ENCODE results near the gene CRYL1. TPM values are rescaled to one million over a fixed set of nuclear protein-coding genes. Genes with fewer than 3 reads are reported as not detected.
"Not testable (repeated sequence)": the region's sequence is repeated elsewhere in the genome, so short reads cannot be mapped to it uniquely, and the experiment has no call there.

CRYL1 gene
- total RNA-seq, 1 donor from 2014 or later = 68.8 TPM

DNA sequence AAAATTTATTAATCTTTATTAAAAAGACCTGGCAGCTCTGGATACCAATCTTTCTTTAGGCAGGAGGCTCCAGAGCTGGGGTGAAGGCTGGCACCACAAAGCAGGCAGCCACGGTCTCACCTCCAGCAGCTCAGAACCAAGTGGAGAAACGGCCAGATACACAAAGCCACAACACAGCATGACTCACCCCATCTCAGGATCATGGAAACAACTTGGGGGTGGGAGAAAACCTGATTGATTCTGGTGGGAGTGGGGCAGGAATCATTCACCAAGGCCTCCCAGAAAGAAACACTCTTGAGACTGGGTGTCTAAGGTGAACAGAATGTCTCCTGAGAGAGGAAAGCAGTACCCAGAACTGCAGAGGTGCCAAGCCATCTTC is 64.2 kb downstream of the CRYL1 start:
- DNase-seq (ENCODE audit: extremely low read depth, low read depth, low spot score) = no peak

DNA sequence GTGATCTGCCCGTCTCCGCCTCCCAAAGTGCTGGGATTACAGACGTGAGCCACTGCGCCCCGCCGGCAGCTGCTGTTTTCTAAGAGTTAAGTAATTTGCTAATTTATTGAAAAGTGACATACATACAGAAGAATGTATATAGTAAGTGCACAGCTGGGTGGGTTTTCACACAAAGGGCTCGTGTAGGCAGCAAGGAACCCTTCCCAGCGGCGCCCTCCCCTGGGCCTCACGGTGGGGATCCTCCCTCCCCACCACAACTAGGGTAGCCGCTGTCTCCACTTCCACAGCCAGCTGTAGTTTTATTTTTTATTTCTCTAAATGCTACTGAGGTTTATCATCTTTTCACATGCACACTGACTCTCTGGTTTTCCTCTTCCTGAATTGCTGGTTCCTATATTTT is 64.9 kb downstream of the CRYL1 start:
- no peak for DNase-seq (ENCODE audit: extremely low read depth, low read depth, low spot score)

DNA sequence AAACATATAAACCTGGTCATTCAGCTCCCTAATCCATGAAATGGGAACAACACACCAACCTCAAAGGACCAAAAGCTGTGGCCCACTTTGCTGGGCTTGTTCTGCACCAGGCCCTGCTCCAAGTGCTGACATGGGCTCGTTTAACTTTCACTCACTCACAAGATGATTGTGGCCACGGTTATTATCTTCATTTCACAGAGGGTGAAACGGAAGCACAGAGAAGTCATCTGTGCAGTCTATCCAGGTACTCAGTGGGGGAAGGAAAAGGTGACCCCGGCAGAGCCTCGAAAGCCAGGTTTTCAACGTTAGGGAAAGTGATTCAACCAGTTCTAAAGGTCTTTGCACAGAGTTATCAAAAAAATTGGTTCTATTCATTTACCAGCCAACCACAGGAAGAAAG is 68.0 kb downstream of the CRYL1 start:
- DNase-seq (ENCODE audit: extremely low read depth, low read depth, low spot score) = no peak

DNA sequence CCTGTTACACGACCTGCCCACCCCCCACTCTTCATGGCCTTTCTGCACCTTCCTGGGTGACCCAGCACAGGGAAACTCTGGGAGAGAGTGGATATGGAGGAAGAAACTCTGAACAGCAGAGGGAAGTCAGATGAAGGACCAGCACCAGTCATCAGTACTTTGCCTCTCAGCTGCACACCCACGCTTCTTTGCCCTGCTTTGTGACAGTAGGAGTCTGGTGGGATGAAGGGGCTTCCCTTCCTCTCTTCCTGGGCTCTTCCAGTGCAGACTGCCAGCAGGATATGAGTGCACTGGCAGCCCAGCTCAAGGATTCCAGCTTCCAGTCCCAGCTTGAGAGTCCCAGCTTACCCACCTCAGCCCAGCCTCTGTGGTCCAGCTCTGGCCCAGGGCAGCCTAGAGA is 68.9 kb downstream of the CRYL1 start:
- no peak for DNase-seq (ENCODE audit: extremely low read depth, low read depth, low spot score)

DNA sequence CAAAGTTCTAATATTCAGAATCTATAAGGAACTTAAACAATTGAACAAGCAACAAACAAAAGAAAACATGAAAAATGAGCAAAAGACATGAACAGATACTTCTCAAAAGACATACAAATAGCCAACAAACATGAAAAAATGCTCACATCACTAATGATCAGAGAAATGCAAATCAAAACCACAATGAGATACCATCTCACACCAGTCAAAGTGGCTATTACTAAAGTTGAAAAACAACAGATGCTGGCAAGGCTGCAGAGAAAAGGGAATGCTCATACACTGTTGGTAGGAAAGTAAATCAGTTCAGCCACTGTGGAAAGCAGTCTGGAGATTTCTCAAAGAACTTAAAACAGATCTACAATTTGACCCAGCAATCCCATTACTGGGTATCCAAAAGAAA is 74.3 kb downstream of the CRYL1 start:
- DNase-seq (ENCODE audit: extremely low read depth, low read depth, low spot score) = no peak

DNA sequence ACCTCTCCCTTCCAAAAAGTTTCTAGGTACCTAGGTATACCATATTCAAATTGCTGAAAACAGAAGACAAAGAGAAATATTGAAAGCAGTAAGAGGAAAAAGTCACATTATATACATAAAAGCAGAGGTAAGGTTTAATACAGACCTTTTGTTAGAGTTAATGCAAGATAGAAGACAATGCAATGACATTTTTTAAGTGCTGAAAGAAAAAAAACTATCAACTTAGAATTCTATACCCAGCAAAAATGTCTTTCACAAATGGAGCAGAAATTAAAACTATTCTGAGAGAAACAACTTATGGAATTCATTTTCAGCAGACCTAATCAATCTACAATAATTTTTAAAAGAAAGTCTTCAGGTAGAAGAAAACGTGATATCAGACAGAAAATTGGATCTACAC is 77.2 kb downstream of the CRYL1 start:
- DNase-seq (ENCODE audit: extremely low read depth, low read depth, low spot score) = no peak

DNA sequence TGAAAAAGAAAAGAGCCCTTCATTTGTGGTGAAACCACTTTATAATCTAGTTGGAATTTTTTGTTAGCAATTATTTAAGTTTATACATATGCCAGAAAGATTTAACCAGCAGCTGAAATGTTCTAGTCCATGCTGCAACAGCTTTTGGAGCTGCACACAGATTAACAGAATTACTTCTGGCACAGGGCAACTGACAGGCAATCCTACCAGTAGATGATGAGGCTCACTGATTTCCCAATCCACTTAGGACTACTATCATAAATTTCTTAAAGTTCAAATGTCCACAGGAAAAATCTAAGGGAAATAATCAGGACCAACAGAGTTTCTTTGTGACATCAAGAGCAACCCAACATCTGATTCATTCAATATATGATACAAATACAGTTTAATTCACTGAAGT is 78.8 kb downstream of the CRYL1 start:
- no peak for DNase-seq (ENCODE audit: extremely low read depth, low read depth, low spot score)

DNA sequence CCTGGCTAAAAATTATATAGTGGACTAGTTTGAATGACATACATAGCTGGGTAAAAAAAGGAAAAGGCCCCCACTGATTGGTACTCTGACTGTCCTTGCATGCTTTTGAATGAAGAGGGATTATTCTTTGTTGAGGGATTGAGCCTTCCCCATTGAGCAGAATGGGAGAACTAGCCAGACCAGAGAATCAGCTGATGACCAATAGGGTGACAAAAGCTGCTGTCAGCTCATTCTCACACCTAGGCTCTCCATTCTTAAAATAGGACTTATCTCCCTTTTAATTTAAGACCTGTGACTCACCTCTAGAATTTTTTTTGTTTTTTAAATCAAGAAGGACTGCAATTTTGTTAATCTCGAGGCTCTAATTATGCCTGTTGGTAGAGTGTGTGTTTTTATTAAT is 79.3 kb downstream of the CRYL1 start:
- no peak for DNase-seq (ENCODE audit: extremely low read depth, low read depth, low spot score)

DNA sequence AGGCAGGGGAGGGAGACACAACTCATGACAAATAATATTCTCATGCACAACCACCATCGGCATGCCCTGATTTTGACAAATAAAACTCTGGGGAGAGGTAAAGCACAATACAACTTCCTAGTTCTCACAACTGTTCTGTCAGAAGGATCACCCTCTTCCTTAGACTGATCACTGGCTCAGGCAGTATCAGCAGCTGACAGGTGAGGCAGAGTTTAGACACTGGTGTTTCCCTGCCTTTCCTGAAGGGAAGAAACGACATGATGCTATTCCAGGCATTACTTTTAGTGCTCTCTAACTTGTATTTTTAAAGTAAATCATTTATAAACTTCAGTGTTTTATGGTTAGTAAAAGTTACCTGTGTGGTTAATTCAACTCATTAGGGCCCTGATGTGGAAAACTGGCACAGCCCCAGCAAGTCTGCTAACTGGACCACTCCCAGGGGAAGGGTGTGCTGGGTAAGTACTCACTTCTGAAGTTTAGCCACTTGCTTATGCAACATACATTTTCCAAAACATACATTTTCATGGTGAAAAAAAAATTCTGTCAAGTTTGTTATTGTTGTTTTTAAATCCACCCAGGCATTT is 82.8 kb downstream of the CRYL1 start:
- no peak for DNase-seq (ENCODE audit: extremely low read depth, low read depth, low spot score)

DNA sequence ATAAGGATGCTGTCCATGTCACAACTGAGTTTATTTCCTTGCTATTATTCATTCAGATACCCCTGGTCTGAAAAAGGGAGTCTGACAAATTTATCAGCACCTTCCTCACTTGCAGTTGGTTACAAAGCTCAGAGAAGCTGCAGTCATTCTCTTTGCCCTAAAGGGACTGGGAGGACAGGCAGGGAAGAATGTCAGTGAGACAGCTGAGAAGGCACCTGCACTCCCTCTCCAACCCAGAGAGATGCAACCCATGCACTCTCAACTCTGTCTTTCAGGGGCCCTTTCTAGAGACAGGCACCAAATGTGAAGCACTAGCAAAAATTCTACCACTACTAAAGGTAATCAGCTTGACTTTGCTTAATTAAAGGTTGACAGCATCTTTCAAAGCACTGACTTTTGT is 83.3 kb downstream of the CRYL1 start:
- DNase-seq (ENCODE audit: extremely low read depth, low read depth, low spot score) = no peak

DNA sequence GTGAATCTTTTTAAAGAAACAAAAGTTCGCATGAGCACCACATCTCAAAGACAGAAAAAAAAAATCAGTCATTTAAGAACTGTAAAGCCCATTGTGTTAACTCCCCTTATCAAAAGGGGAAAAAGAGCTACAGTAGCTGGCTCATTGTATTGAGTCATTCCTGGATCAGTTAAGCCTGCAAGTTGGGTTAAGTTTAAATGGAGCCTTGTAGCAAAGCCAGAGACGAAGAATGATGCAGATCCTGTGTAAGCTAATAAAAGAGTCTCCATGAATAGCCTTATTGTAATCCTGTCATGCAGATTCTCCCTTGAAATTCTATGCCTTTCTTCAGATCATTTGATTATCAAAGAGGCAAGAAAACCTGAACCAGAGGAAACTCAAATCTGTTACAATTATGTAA is 83.8 kb downstream of the CRYL1 start:
- no peak for DNase-seq (ENCODE audit: extremely low read depth, low read depth, low spot score)

DNA sequence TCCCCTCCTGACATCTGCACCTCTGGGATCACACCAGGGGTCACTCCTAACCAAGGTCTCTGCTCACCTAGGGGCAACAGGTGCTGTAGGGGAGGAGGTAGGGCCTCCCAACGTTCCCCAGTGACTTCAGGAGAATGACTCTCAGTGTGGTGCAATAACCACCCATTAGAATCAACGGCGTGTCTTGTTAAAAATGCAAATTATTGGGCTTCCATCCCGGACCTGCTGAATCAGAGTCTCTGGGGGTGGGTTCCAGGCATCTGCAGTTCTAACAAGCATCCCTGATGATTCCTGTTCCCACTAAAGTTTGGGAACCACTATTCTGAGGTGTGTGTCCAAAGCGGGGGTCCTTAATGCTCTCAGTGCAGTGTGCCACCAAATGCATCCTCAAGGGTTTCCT is 84.6 kb downstream of the CRYL1 start:
- no peak for DNase-seq (ENCODE audit: extremely low read depth, low read depth, low spot score)

DNA sequence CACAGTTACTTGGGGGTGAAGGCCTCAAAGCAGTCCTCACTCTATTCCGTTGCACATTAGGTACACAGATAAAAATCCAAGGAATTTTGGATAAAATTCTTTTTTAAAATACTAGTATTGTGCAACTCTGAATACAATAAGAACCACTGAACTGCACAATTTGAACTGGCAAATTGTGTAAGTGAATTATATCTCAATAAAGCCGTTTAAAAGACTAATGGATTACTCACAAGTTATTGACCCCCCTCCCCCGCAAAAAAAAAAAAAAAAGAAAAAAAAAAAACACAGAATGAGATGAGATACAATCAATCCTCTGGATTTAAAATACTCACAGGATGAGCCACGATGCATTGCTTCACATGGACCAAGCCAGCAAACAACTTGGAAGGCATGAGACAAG is 86.4 kb downstream of the CRYL1 start:
- DNase-seq (ENCODE audit: extremely low read depth, low read depth, low spot score) = no peak

DNA sequence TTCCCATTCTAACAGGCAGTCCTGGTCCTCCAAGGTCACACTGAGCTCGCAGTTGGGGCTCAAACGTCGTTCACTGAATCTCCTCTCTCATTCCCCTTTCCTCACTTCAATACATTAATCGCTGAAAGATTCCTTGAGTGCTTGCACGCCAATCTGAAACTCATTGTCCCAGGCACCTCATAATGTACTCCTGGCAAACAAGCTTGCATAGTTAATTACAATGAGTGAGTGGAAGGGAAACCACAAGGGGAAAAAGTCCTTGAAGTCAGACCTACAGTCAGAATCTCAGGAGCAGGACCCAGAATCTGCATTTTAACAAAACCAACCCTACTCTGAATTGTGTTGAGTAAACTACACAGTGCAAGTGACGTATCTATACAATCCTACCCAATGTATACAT is 86.9 kb downstream of the CRYL1 start:
- no peak for DNase-seq (ENCODE audit: extremely low read depth, low read depth, low spot score)

DNA sequence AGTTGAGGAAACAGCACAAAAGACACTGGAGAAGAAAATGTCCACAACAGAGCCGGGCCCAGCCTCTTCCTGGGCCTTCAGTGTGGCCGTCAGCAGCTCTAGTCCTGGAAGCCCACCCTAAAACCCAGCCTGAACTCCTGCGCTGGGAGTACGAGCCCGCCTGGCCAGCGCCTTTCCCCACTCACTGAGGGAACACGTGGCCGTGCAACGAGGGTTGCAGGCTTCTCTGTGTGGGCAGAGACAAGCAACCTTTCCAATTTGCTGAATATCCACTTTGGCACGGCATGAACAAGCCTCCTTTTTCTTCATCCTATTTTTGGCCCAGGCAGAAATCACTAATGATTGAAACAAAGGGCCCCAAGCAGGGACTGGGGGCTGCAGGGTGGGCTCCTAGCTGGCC is 89.2 kb downstream of the CRYL1 start:
- DNase-seq (ENCODE audit: extremely low read depth, low read depth, low spot score) = no peak

DNA sequence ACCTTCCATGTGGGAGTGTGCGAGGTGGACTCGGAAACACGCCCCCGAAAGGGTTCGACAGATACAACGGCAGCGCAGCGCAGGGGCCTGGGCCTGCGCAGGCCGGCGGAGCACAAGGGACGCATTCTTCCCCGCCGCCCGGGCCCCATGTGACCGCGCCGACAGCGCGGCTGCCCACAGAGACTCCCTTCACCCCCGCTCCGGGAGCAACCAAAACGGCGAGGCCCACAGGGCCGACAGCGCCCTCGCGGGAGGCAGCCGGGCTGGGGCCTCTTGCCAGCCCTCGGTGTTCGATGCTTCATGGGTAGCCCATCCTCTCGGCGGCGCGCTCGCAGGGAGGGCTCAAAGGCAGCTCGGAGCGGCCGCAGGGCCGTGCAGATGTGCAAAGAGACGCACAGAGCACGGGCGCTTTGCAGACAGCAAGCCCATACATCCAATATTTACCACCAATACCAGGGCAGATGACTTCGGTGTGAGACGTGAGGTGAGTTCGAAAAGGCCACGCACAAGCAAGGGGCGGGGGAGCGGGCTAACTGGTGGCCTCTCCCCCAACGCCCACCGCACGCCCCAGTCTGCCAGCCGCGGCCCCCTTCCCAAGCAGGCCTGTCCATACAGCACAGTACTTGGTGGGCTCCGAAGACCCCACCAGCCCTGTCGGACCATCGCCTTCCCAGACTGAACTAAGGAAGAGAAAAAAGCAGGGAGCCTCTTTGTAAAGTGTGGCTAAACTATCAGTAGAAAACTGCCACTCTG is 89.9 kb downstream of the CRYL1 start:
- no peak for DNase-seq (ENCODE audit: extremely low read depth, low read depth, low spot score)

DNA sequence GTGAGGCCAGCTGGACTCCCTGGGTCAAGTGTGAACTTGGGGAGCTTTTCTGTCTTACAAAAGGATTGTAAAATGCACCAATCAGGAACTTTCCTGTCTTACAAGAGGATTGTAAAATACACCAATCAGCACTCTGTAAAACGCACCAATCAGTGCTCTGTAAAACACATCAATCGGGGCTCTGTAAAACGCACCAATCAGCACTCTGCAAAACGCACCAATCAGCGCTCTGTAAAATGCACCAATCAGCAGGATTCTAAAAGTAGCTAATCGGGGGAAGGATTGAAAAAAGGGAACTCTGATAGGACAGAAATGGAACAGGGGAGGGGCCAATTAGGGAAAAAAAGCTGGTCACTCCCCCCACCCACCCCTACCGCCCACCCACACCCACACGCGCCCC is 91.4 kb downstream of the CRYL1 start:
- DNase-seq (ENCODE audit: extremely low read depth, low read depth, low spot score) = not testable (repeated sequence)

DNA sequence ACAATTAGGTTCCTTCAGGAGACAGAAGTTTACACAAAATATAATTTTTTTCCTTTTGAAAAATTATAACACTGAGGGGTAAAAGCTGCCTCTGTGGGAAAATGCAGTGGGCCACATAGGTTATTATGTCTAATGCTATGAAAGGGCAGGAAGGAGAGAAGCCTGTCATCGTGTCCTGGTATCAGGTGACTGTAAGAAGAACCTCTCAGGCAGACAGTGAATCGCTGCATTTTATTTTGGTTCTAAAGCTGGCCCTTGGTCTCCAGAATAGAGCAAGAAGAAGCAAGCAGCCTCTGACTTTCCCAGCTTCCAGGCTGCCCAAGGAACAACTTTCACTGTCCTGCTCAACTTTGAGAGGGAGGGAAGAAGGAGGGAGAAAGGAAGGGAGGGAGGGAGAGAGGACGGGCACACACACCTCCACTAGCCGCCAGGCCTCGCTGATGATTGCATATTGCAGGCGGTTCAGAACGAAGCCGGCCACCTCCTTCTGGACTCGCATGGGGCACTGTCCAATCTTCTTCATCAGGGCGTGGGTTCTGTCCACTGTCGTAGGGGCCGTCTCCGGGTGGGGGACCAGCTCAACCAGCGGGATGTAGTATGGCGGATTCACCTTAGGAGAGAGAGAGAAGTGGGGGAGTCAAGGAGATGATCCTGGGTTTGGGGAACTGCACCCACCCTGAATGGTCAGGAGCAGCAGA is 93.8 kb downstream of the CRYL1 start:
- DNase-seq (ENCODE audit: extremely low read depth, low read depth, low spot score) = no peak

DNA sequence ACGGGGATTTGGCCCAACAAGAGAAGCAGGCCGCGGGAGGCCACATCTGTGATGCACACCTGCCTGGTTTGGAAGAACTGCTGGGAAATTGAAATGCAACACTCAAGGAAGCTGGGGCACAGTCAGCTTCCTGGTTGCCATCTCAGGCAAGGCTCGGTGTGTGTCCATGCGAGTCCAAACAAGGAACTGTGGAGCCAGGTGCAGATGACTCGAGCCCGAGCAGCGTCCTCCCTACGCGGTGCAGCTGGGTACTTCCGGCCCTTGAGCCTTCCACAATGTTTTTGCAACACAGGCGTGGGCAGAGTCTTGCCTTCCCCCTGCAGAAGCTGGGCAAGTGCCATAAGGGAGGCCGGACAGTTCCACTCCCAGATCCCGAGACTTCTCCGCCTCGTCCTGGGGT is 94.6 kb downstream of the CRYL1 start:
- DNase-seq (ENCODE audit: extremely low read depth, low read depth, low spot score) = no peak

DNA sequence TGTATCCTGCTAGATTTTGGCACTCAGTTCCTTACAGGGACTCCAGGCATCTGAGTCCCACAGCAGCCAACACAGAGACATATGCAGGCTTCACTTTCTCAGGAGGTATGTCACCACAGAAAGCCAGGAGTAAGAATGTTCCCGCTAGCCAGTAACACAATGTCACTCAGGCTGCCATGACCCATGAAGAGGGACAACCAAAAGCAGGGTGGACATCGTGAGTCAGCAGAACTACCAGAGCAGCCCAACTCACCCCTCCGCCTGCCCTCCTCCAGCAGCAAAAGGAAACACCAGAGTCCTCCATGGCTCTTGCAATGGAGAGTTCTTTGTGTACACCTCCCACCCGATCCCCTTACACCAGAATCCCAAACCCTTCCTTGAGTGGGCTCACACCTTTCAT is 95.4 kb downstream of the CRYL1 start:
- DNase-seq (ENCODE audit: extremely low read depth, low read depth, low spot score) = no peak

DNA sequence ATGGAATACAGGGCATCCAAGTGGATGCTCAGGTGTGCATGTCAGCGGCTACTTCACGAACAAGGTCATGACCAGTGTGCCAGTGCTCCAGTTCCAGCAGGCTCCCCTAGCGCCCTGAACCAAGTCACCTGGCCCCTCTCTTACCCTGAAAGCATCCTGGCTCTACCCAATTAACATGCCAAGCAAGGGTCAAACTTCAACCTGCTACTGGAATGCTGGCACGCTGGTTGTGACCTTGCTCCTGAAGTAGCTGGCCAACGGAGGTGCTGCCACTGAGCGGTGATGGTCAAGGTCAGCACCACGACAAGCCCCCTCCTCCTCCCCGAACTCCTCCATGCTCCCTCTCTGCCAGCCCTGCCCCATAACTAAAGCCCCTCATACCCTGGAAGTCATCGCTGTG is 96.0 kb downstream of the CRYL1 start:
- DNase-seq (ENCODE audit: extremely low read depth, low read depth, low spot score) = no peak
